GDM1 (cell line): ENCODE results near the gene RPL28.
"Not testable (repeated sequence)": the region's sequence is repeated elsewhere in the genome, so short reads cannot be mapped to it uniquely, and the experiment has no call there.

Source experiments
- DNase-seq: peaks from one replicate; lab custom pipeline; 2025; lab: John Stamatoyannopoulos, UW

The RPL28 gene

DNA sequence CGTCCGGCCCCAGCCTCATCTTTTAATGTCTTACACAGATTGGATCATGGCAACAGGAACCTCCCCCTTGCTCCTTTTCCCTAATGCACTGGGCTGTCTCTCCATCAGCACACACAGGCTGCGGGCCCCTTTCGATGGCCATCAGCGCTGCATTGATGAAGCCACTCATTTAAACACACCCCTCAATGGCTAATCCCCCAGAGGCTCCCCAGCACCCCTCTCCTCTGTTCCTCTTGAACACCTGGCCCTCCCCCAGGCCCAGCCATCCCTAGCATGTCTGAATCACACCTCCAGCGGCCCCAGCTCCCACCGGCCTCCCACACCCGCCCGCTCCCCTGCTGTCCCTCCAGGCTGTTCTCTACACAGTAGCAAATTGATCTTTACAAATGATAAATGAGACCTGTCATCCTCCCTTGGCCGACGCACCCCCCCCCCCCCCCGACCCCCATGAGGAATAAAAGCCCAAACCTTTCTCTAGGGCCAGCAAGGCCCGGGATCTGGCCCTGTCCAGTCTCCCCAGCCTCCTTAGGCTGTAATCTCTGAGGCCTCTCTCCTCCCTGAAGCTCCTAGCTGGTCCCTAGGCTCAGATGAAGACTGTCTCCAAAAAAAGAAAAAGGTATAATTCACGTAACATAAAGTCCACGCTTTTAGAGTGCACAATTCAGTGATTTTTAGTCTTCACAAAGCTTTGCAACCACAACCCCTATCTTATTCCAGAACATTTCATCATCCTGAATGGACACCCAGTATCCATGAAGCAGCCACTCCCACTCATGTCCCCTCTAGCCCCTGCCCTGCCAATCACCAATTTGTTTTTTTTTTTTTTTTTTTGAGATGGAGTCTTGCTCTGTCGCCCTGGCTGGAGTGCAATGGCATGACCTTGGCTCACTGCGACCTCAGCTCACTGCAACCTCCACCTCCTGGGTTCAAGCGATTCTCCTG lies 7.4 kb downstream of the RPL28 start:
- DNase-seq = no peak

DNA sequence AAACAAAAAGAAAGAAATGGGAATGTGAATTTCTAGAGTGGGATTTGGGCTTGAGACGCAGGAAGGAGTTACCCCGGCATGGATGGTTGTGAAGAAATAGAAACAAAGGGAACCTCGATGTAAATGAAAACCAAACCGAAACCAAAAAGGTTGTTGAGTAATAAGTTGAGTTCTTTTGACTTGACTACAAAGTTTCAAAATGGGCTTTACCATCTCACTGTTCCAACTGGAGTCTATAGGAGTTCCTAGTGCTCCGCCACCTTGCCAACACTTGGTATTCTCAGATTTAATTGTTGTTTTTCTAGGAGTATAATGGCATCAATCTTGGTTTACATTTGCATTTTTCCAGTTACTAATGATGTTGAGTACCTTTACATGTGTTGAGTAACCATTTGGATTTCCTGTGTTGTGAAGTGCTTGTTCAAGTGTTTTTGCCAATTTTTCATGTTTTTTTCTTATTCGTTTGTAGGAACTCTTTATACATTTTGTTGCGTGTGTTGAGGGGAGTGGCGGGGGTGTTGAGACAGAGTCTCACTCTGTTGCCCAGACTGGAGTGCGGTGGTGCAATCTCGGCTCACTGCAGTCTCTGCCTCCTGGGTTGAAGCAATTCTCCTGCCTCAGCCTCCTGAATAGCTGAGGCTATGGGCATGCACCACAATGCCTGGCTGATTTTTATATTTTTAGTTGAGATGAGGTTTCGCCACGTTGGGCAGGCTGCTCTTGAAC lies 12.6 kb downstream of the RPL28 start:
- DNase-seq = no peak

DNA sequence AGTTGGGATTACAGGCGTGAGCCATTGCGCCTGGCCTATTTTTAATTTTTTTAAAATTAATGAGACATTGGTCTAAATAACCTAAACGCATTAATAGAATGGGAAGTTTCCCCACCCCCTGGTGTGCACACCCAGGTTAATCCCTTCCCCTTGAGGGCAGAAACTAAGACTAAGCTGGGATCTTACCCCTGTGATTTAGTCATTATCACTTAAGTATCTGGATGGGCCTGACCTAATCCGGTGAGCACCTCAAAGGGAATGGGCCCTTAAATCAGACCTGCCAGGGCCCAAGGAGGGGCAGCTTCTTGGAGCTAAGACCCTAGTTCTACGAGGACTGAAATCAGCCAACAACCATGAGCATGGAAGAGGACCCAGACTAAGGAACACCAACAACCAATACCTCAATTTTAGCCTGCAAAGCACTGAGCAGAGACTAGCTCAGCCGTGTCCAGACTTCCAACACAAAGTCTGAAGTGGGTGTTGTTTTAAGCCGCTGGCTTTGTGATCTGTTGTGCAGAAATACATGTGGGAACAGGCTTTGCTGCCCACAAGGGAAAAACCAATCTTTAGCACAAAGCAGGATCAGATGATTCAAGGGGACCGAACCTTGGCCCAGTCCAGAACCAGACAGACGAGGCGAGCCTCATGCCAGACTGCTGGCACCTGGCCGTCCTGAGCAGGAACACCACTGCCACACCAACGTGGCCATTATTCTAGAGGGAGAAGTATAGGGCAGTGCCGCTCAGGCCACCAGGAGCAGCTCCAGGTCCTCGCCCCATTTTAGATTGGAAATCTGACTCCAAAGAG lies 14.8 kb downstream of the RPL28 start:
- DNase-seq = no peak

DNA sequence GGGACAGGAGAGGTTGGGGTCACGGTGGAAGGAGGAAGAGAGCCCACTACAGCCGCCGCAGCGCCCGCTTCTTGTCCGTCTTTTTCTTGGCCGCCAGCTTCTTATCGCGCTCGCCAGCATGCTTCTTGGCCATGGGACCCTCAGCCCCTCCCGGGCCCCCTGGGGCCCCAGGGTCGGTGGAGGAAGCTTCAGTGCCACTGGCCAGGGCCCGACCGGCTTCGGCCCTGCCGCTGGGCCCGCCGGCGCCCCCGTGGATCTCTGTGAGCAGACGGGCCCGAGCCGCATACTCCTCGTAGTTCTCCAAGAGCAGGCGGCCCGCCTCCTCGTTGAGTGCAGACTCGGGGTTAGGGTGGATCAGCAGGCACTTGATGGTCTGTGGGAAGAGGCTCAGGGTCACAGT lies 15.7 kb downstream of the RPL28 start:
- DNase-seq = not testable (repeated sequence)

DNA sequence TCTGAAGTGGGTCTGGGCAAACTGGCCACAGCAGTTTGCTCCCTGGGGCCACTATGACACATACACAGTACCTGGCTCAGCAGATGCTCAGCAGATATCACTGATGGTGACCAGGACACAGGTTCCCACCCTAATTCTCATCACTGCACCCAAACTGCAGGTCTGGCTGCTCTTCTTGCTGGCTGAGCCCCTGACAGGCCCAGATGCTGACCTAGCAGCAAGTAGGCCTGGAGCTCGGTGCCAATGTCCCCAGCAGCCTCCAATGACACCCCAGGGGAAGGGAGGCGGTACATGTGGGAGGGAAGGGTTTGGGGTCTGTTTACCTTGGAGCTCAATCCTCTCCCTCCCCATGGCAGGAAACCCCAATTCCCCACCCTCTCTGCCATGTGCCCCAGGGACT lies 16.8 kb downstream of the RPL28 start:
- no peak for DNase-seq

DNA sequence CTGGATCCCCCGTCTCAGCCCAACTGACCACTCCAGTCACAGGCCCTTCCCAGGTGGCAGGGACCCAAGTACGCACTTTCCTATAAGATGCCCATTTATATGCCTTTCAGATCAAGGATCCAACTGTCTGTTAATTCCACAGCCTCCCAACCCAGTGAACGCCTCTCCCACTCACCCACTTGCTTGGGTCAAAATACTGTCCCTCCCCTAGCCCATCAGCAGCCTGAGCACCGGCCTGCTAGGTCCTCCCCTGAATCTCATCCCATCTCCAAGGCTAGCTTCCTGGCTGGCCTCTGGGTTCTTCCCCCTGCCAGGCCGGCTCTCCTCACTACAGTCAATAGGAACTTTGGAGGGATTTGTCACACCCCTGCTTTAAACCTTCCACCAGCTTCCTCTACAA lies 19.9 kb downstream of the RPL28 start:
- DNase-seq = no peak

DNA sequence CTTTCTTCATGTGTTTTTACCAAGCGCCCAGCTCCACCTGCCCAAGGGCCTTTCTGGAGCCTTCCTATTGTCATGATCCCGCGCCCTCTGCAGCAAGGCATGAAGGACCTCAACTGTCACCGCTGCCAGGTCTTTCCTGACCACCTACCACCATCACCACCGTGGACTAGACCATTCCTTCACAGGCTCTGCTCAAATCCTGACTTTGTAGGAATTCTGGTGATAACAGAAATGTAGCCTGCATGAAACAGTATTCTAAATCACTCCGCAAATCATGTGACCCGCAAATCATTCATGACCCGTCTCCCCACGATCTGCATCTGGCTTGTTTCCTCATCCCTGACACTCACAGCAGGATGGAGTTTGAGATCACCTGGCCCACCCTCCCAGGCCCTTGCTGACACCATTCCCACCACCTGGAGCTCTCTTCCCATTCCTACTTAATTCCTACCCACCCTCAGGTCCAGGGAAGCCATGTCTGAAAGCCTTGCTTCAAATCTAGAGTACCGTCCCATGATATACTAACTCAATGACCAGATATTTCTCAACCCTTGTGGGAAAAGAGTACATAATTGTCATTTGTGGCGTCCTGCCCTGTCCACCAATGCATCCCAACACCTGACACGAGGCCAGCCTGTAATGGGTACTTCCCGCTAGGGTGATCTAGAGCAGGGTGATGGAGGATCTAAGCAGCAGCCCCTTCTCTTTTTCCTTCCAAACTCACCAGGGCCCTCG lies 20.5 kb downstream of the RPL28 start:
- no peak for DNase-seq

DNA sequence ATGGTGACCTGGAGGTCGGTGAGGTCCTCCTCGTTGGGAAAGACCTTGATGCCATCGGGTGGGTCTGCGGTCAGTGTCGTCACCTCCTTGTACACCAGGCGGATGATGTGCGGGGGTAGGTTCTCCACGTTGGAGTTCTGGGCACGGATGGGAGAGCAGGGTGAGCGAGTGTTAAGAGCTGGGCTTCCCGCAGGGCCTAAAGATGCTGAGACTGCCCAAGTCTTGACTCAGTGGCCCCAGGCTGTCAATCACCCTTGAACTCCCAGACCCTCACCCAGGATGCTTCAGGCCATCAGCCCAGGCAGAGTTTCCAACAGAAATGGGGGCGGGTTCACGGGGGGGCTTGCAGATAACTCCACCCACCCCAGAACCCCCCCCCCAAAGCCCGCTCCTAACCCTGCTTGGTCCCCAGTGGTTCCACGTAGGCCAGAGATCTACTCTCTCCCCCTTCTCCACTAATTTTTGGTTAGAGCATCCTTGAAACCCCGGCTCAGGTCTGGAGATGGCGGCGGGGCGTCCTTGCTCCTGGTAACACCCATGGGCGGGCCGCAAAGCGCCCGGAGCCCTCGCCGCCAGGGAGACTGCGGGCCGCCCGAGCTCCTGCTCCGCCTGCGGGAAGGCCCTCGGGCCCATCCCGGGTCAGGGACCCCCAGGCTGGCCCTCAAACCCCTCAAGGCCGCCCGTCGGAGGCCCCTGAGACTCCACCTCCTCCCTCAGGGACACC lies 21.3 kb downstream of the RPL28 start:
- DNase-seq = no peak

DNA sequence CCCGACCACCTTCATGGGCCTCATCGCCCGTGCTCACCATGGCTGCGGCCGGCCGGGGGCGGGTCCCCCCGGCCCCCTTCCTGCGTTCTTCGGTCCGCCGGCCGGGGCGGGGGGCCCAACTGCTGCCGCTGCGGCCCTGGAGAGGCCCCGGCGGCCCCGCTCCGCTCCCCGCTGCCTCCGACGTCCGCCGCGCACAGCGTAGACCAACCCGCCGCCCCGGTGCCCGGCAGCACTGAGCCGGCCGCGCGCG lies 21.7 kb downstream of the RPL28 start, which contains the start of gene UBE2S:
TSS of gene UBE2S (minus strand) at position 239 of the 250 bp plus-strand sequence. CDS start at position 40, 199 bp downstream.
- not testable (repeated sequence) for DNase-seq

DNA sequence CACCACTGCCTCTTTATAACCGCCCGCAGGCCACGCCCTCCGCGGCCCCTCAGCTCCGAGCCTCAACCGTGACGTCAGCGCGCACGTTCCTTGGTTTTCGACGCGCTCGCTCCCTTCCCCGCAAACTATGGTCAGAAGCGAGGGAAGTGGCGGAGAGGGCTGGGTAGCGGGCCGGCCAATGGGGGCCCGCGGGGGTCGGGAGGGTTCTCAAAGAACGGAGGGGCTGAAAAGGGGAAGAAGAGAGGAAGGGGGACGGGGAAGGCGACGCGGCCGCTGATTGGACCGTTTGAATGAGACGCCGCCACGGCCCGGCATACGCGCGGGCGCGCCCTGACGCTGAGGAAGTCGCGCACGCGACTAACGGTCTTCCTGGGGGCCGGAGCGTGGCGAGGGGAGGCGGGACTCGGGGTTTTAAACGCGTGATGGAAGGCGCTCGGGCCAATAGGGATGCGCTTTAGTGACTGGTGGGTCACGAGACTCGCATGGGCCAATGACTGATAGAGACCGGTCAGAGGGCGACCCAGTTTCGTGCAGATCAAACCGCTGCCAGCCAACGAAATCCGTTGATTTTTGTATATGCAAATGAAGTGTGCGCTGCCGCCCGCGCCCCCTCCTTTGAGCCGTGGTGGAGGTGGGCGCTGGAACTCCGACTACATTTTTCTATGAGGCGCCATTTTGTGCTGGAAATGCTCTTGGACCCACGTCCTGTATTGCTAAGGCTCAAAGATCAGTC lies 22.2 kb downstream of the RPL28 start:
- peak; percentile 99 for DNase-seq

DNA sequence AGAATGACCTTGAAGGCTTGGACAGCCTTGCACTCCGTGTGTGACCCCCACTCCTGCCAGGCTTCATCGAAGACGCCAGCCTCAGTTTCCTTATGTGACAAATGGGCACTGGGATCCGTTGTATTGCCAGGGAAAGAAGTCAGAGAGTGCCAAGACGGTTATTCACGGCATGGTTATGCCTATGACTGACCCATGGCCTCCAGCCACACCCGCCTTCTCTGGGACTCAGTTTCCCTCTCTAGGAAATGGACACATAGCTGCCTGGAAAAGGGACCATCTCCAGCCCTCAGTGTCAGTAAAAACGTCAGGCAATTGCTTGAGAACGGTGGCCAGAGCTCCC lies 22.8 kb downstream of the RPL28 start:
- DNase-seq = no peak

DNA sequence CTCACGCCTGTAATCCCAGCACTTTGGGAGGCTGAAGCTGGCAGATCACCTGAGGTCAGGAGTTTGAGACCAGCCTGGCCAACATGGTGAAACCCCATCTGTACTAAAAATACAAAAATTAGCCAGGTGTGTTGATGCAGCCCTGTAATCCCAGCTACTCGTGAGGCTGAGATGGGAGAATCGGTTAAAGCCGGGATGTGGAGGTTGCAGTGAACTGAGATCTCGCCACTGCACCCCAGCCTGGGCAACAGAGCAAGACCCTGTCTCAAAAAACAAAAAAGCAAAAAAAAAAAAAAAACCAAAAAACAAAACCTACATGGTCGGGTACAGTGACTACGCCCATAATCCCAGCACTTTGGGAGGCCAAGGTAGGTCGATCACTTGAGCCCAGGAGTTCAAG lies 23.4 kb downstream of the RPL28 start:
- DNase-seq = not testable (repeated sequence)

DNA sequence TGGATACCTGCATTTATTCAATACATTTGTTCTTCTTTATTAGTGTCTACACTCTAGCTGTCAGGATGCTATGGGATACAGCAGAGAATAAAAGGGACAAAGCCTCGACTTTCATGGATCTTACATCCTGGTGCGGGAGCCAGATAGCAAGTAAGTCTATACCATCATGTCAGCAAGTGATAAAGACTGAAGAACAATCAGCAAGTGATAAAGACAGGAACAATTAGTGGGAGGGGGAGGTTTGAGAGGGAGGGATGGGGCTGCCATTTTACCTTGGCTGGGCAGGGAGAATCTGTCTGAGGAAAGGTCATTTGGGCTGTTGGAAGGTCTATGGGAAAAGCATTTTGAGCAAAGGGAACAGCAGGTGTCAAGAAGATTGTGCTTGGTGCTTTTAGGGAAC lies 24.4 kb downstream of the RPL28 start:
- DNase-seq = no peak

DNA sequence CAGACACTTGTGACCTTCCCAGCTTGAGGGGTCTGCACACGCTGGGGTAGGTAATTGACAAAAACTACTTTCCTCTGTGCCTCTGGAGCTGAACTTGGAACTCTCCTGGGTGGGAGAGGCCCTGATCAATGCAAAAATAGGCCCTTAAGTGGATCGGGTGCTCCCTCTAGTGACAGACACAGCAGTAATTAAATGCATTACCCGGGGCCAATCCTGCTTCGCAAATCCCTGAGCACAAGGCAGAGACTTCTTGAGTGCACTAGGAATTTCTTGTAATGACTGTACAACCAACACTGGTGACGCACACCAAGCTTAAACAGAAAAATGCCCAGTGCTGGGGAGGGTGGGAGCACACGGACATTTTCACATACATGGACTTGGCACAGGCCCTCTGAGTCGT lies 32.5 kb downstream of the RPL28 start:
- peak; percentile 58 for DNase-seq

DNA sequence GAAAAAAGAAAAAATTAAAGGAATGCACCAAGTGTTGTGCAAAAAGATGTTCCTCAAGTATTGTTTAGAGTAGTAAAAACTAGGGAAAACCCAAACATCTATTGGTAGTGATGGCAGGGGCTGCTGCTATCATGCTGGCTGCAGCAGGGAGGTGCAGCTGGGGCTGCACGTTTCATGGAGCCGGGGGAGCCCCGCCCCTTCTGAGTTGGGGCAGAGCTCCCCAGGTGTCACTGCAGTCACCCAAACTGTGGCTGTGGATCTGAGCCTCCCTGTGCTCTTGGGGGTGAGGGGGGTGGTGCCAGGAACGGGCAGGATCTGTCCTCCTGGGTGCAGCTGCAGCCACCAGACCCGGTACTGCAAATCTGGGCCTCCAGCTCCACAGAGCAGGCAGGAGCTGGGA lies 33.4 kb downstream of the RPL28 start:
- DNase-seq = no peak

DNA sequence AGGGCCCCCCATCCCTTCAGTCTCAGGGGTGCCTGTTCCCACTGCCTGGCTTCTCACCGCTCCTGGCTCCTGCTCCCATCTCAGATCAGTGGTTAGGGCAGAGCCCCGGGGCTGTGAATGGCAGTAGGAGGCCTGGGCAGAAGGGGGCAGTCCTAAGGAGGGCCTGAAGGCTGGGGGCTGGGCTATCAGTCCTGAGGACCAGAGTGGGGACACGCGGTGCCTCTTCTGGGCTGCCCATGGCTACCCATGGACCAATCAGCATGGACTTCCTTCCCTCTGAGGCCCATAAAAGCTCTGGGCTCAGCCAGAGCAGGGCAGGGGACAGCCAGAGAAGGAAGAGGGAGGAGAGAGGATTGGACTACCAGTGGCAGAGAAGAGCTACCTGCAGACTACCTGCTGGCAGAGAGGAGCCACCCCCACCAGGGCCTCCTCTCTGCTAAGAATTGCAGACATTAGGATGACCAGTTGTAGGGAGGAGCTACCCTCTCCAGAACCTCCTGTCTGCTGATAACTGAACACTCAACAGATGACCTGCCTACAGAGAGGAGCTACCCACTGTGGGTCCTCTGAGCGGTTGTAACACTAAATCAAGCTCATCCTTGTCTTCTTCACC lies 34.0 kb downstream of the RPL28 start:
- no peak for DNase-seq

DNA sequence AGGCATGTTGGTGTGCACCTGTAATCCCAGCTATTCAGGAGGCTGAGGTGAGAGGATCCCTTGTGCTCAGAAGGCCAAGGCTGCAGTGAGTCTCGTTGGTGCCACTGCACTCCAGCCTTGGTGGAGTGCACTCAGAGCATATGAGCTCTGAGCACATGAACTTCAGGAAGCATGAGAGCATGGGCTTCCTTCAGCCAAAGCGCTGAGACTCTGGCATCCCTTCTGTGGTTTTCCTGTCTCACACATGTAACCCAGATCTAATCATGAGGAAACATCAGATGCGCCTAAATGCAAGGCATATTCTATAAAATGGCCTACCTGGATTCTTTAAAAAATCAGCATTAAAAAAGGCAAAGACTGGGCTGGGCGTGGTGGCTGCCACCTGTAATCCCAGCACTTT lies 35.5 kb downstream of the RPL28 start:
- peak; percentile 87 for DNase-seq

DNA sequence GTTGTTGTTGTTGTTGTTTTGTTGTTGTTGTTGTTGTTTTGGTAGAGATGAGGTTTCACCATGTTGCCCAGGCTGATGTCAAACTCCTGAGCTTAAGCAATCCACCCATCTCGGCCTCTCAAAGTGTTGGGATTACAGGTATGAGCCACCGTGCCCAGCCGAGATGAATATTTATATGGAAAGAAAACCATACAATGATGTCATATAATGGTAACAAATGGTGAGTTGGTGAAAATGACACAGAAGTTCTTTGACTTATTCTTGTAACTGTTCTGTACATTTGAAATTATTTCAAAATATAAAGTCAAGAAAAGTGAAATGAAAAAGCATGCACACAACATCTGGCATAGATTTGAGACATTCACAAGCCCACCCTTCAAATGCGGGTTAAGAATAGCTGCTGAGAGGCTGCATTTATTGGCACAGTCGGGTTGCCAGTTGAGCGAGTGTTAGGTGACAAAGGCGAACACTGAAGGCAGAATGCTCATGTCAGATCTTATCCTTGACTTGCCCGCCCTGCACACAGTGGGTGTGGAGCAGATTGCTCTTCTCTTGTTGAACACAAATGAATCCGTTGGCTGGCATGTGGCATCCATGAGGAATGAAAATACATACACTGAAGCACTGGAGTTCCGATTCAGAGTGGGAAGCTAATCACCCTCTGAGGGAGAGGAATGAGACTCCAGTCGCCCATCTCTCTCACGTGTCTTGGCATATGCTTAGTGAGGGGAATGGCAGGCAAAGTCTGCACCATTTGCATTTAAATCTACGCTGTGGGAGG lies 37.7 kb downstream of the RPL28 start:
- no peak for DNase-seq

DNA sequence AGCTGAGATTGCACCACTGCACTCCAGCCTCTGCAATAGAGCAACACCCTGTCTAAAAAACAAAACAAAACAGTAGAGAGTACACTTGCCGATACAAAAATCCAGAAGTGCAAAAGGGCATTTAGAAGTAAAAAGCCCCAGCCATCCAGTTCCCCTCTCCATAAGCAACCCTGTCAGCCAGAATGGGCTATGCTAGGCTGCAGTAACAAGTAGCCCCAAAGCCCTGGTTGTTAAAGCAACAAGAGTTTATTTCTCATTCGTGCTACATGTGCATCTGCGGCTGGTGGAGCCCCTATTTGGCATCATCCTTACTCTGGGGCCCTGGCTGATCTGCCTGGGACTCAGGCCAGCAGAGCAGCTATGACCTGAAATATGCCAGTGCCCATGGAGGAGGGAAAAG lies 38.8 kb downstream of the RPL28 start:
- no peak for DNase-seq
